GM12891 (cell line): Measurements from ENCODE around the gene DSC2.

Experiments used
- POLR2A ChIP-seq: IDR thresholded peaks from 2 replicates; pipeline ENCODE4 v1.6.1; 2011; ENCODE audit warnings: low read depth, low read length, control low read depth
- TAF1 ChIP-seq: IDR thresholded peaks from 2 replicates; pipeline ENCODE4 v1.6.1; 2011; ENCODE audit warnings: low read depth, low read length, control low read depth

- TF ChIP-seq POLR2A (no peak), TAF1 (0 out of 2 replicates have a peak, but pooled peaks have one; percentile 23)
Observed at GRCh38 chr18:31041271-31042083, 60.7 kb downstream of the DSC2 start.
